Activated CD4-positive, alpha-beta T cell treated with anti-CD3 and anti-CD28 coated beads, Interleukin-2, Interleukin-4, amounts not matched to agents 100 ng/mL and 50 ng/mL, durations not matched to agents 16 hours and 8 hours (primary cell): ENCODE results near the gene CCDC91.

Experiments used
- DNase-seq: peaks from one replicate; pipeline ENCODE4 v3.0.0-alpha.2; 2020; ENCODE audit warnings: low spot score

CCDC91 gene

DNA sequence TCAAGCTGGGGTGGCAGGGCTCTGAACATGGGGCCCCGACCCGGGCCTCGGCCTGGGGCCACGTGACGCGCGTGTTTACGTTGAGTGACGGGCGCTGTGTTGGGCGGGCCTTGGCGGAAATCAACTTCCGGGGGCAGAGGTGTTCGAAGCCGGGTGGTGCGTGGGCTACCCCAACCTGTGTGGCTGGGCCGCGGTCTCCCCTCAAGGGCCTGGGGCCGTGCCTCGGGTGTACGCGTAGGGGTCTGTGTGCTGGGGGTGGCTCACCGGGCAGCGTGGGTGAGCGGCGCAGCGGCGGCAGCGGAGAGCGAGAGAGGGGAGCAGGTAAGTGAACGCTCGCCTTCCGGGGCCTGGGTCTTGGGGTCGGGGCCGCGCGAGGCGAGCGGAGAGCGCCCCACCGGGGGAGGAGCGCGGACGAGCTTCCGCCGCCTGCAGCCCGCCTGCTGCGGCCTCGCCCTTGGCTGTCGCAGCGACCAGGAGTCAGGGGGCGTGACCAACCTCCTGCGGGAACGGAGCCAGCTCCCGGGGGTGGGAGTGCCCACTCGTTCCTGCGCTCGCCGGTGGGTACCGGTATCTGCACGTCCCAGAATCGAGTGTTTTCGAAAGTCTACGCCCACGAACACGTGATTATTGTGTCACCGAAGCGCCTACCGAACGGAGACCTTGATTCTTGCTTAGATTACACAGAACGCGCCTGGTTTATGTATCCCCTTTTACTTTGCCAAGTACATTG, at the start of gene CCDC91:
TSS of gene CCDC91 (plus strand) at position 136 of the 730 bp plus-strand sequence. CDS start 66,760 bp downstream, outside the sequence.
- peak; percentile 83 for DNase-seq

- no peak for DNase-seq
Observed at GRCh38 chr12:28144059-28144458, 46.2 kb upstream of the CCDC91 start.

DNA sequence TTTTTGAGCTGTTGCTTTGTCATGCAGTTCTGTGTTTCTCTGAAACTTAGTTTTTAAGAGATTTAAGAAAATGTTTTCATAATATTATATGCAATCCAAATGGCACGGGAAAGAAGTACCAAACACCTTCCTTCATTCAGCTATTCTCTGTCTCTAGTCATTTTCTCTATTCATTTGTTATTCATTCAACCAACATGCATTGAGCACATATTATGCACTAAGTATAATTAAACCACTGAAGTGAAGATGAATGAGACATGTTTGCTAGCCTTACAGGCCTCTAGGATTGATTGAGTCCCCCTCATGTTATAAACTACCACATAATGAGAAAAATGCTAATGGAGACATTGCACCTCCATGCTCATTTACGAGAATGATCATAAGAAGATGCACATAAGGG, 45.7 kb upstream of the CCDC91 start:
- DNase-seq, result no peak

DNA sequence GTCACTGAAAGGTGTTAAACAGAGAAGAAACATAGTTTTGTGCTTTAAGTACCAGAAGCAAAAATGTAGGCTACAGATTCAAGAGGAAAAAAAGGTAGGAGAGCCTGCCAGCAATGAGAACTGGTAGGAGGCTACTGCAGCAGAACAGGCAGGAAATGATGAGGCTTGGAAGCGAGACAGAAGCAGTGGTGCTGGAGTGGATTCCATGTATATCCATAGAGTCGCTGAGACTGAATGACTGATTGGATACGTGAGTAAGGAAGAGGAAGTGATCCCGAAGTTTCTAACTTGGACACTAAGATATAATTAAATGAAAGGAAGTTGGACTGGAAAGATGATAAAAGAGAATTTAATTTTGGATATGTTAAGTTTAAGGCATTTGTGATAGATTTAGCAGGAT, 45.0 kb upstream of the CCDC91 start:
- DNase-seq, result no peak

GRCh38 chr12:28149279-28149678, 41.0 kb upstream of the CCDC91 start:
- no peak for DNase-seq

- no peak for DNase-seq
Observed at GRCh38 chr12:28156362-28156761, 33.9 kb upstream of the CCDC91 start.

- no peak for DNase-seq
Observed at GRCh38 chr12:28156804-28157203, 33.5 kb upstream of the CCDC91 start.

- no peak for DNase-seq
Observed at GRCh38 chr12:28158353-28158752, 31.9 kb upstream of the CCDC91 start.

DNA sequence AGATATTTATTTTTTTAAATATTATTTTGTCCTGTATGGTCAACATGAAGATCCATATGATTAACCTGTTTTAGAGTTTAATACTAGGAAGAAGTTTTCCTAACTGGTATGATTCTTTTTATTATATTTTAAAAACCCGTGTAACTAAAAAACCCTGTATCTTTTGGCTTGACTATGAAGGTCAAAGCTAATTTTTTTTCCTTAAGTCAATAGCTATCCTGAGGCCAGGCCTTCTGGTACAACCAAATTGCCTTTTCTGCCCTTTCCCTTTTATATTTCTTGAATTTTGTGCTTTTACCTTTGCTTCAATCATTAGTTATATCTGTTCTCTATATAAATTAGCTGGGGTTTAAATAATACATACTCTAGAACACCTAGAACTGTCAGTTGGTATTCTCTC, 30.6 kb upstream of the CCDC91 start:
- no peak for DNase-seq

- no peak for DNase-seq
Observed at GRCh38 chr12:28161697-28162096, 28.6 kb upstream of the CCDC91 start.

DNA sequence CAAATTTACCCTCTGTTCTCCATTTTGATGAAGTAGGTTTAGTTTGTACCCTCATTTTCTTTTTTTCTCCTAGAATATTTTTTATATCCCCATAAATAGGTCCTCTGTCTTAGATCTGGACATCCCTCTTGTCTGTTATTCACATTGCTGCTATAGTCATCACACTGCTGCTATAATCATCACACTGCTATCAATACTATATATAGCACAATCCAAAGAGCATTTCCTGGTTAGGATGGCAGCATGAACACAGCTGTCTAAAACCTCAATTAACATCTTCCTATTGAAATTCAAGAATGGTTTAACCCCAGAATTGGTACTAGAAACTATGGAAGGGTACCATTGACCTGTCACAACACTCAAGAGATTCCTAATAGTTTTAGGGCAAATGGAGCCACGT, 27.6 kb upstream of the CCDC91 start:
- DNase-seq, result no peak

GRCh38 chr12:28164644-28165275, 25.5 kb upstream of the CCDC91 start:
- DNase-seq, result no peak

DNA sequence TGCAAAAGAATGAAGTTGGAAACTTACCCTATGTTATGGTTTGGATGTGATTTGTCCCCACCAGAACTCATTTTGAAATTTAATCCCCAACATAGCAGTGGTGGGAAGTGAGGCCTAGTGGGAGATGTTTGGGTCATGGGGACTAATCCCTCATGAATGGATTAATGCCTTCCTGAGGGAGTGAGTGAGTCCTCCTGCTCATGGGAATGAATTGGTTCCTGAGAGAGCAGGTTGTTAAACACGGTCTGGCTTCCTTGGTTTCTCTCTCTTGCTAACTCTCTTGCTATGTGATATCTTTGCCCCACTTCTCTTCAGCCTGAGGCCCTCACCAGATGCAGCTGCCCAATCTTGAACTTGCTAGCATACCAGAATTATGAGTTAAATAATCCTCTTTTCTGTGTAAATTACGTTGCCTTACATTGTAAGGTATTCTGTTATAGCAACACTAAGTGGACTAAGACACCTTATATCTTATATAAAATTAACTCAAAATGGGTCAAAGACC, 22.2 kb upstream of the CCDC91 start:
- no peak for DNase-seq

DNA sequence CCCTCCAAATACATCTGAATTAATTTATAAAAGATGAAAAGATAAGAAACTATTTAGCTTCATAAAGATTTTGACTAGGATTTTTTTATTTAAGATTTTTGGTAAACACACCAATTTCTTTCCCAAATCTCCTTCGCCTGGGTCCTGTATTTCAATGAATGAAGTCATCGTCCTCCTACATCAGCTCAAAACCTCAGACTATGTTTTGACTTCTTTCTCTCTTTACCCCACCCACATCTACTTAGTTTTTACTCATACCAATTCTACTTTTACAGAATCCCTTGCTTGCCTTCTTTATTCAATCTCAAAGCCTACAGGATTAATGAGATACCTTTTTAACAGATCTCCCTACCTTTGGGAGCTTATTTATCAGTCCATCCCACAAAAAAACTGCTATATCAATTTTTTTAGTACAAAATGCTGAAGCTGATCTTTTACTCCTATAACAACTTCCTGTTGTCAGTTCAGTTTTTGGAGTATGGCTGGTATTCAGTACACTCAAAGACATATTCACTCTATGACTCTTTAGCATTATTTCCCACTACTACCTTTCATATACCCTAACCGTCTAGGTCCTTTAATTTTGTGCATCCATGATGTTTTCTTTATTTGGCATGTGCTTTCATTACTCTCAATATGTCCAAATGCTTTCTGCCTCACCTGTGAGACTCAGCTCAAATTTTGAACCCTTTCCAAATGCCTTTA, 18.7 kb upstream of the CCDC91 start:
- DNase-seq, result no peak

DNA sequence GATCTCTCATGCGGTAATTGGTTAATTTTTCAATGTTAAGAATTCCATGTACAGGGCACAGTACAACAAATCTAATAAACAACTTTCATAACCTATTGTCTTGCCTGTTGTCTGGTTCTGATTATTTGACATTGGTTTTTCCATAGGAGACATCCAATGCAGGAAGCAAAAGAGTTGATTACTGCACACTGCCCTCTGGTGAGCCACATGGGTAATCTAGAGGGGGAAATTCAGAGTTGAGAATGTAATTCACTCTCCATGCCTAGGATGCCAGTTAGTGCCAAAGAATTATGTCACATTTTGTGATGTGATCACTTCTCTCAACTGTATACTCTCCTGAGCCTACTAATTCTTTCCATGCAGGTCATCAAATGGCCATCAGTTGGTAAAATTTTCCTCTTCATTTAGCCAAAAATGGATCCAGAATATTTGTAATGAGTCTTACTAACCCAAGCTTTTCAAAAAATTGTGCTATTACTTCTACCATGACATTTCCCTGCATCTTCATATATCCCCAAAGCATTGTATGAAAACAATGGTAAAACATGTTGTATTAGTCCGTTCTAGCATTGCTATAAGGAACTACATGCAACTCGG, 17.7 kb upstream of the CCDC91 start:
- no peak for DNase-seq

DNA sequence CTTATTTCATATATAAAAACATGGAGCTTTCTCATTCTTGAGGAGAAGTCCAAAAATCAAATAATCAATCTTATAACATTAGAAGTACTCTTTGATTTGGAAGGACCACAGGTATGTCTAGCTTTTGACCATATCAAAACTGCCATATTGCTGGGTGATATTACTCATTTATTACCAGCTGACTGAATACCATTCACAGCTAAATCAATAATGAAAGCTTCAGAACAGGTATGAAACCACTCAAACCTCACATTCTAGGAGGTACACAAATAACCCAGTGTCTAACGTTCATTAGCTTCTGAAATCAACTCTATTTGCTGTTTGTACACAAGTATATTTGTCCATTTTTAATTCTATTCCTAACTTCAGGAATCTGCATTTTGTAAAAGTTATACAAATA, 16.8 kb upstream of the CCDC91 start:
- no peak for DNase-seq

DNA sequence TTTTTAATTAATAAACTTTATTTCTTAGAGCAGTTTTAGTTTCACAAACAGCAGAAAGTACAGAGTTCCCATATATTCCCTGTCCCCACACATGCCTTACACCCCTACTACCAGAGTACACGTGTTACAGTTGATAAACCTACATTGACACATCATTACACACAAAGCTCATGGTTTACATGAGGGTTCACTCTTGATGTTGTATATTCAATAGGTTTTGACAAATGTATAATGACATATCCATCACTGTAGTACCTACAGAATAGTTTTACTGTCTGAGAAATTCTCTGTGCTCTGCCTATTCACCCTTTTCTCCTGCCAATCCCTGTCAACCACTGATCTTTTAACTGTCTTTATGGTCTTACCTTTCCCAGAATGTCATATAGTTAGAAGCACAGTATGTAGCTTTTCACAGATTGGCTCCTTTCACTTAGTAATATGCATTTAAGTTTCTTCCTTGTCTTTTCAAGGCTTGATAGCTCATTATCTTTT, 15.1 kb upstream of the CCDC91 start:
- no peak for DNase-seq

DNA sequence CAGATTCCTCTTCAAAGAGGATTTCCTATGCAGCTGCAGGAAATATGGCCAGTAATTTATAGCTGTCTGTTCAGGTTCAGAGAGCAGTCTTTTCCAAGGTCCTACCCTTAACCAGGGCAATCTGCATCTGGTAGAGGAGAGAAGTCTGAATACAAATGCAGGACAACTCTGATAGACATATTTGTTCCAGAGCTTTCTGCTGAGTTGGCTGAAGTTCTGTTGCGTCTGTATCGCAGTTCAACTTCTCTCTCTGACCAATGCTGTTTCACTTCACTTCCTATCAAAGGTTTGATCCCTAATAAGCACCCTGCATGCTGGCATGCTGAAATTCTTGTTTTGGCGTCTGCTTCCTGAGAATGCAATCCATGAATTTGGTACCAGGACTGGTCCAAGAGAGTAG, 14.0 kb upstream of the CCDC91 start:
- no peak for DNase-seq

DNA sequence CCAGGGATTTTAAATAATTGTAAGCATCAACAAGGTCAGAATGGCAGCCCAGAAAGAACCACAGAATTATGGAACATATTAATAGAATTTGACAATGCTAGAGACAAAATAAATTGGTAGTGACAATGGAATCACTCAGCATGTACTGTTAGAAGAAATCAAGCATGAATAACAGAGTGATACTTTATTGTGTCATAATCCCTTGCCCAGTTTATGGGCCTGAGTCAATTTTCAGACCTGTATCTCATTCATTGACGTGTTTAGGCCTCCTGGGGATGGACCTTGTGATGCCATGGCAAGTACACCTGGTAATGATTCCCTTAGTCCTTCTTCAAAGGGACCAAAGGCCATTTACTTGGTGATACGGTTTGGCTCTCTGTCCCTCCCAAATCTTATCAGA, 12.8 kb upstream of the CCDC91 start:
- no peak for DNase-seq

DNA sequence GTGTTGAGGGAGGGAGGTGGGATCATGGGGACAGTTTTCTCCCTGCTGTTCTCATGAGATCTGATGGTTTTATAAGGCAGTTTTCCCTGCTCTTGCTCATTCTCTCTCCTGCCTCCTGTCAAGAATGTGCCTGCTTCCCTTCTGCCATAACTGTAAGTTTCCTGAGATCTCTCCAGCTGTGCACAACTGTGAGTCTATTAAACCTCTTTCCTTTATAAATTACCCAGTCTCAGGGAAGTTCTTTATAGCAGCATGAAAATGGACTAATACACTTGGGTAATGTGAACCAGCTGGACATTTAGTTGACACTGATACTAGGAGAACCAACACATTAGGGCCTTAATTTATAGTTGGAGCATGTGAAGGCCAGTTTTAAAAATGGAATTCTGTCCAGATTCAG, 12.4 kb upstream of the CCDC91 start:
- no peak for DNase-seq

DNA sequence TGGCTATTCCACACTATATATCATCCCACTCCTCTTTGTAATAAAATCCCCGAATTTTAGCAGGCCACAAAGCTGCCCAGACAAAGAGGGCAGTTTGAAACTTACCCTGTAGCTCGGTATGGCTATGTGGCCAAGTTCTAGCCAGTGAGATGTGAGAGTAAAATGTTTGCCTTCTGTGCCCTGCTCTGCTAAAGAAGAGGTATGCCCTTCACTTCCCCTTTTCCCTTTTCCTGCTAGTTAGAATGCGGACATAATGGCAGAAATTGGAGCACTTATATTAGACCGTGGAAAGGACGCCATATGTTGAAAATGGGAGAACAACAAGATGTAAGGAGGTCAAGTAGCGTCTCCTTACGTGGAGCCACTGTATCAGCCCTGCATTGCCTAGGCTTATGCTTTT, 11.5 kb upstream of the CCDC91 start:
- no peak for DNase-seq

GRCh38 chr12:28180786-28181185, 9.5 kb upstream of the CCDC91 start:
- DNase-seq, result no peak

- DNase-seq, result no peak
Observed at GRCh38 chr12:28184375-28184774, 5.9 kb upstream of the CCDC91 start.
